Breast epithelium (tissue), 4 donors: ENCODE data around the gene ITM2C. TPM values are rescaled to one million over a fixed set of nuclear protein-coding genes. Genes with fewer than 3 reads are reported as not detected.

ENCODE experiments used
- DNase-seq, 2 donors: peaks; one replicate each; pipeline ENCODE4 v3.0.0-alpha.2; 2019; ENCODE audit warnings: low spot score in 2 of 2
- H3K27ac ChIP-seq, 2 donors: fragments of 200-600 bp; sonication (generic) in 1 of 2; one replicate each; pipeline ENCODE4 v1.5.1; 2016 to 2019; ENCODE audit warnings: mild to moderate bottlenecking in 1 of 2
- H3K27me3 ChIP-seq, 2 donors: fragments of 200-600 bp; sonication (generic) in 1 of 2; one replicate each; pipeline versions ENCODE4 v1.5.1 to v1.6.0; 2017 to 2019; ENCODE audit warnings: control low read depth in 1 of 2, mild to moderate bottlenecking in 1 of 2
- H3K36me3 ChIP-seq: fragments of 200-600 bp; one replicate; pipeline ENCODE4 v1.5.1; 2019
- H3K4me1 ChIP-seq, 2 donors: fragments of 200-600 bp; sonication (generic); one replicate each; pipeline ENCODE4 v1.5.1; 2016 to 2019; ENCODE audit warnings: control low read depth in 1 of 2
- H3K4me3 ChIP-seq, 3 donors: fragments of 200-600 bp; sonication (generic); 1 replicate in 2 of 3; 2 replicates in 1 of 3; pipeline ENCODE4 v1.5.1; 2016 to 2019; ENCODE audit warnings: mild to moderate bottlenecking in 3 of 3, moderate library complexity in 2 of 3
- H3K9me3 ChIP-seq, 2 donors: fragments of 200-600 bp; sonication (generic) in 1 of 2; one replicate each; pipeline ENCODE4 v1.5.1; 2016 to 2019; ENCODE audit warnings: control low read depth in 1 of 2
- POLR2A ChIP-seq: fragments of 450-650 bp; IDR thresholded peaks from one replicate; pipeline ENCODE4 v1.6.1; 2016; ENCODE audit warnings: antibody characterized with exemption, mild to moderate bottlenecking, moderate library complexity
- POLR2AphosphoS5 ChIP-seq, 3 donors: sonication (generic); formaldehyde crosslinking; IDR thresholded peaks; one replicate each; pipeline ENCODE4 v1.6.1; 2017; ENCODE audit warnings: antibody characterized with exemption in 3 of 3
- intact Hi-C: fragments of 100-400 bp; cut with DNase I; formaldehyde crosslinking; loops from one replicate; pipeline ENCODE4 v1.15.1; 2023; ENCODE audit warnings: low total_unique reads
- total RNA-seq, 3 donors: library from RNA; depleted of rRNA; stranded (reverse); fragments of >200 nt; gene quantifications; one replicate each; pipeline ENCODE4 v1.1.0, GENCODE V29; 2016
- TF ChIP-seq, protein P1 (sequence below), 3 donors: fragments of 450-650 bp; IDR thresholded peaks; one replicate each; pipeline ENCODE4 v1.5.1; 2016 to 2017; ENCODE audit warnings: antibody characterized with exemption in 3 of 3, mild to moderate bottlenecking in 3 of 3, moderate library complexity in 3 of 3

The ITM2C gene
- total RNA-seq, 3 donors from 2014 or later = 24.5 to 46.2 (median 36.3) TPM

DNA sequence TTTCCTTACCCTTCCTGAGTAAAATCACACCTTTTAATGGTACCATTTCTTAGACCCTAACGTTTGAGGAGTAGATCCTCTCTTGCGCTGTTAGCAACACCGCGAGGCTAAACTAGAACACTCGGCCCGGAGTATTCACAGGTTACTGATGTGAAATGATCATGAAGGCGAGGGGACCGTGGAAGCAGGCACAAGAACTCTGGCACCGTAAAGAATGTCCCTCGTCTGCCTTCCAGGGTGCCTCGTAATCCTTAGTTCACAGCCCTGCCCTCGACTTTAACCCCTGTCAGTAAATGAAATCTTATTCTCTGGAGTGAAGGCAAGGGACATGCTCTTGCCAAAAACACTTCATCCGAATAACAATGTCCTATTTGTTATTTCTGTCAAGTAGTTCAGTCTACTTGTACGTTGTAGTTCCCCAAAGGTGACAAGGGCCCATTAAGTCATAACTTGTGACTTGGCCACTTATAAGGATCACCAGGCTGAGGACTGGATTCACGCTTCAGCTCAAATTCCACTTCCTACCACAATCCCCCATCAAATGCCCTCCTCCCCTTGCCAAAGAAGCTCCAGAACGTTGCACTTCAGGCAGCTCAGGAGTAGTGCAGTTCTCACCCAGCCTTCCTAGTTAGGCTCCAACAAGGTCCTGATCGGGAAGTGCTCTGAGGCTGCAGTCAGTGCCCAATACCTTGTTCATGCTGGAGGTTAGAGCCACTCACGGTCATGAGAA lies 43.3 kb upstream of the ITM2C start:
- DNase-seq = no peak
- intact Hi-C loops = no loop called here
- Histone ChIP-seq H3K27ac (no peak overlapping the region), H3K36me3 (no peaks in the 10 kb centered on the region), H3K27me3 (no peaks in the 10 kb centered on the region), H3K4me3 (no peak overlapping the region), H3K4me1 (no peaks in the 10 kb centered on the region), H3K9me3 (no peaks in the 10 kb centered on the region)
- no peak for TF ChIP-seq POLR2A
- no peak for TF ChIP-seq POLR2AphosphoS5 (IDR thresholded peaks at IDR 0.05)
- TF ChIP-seq, protein P1, sequence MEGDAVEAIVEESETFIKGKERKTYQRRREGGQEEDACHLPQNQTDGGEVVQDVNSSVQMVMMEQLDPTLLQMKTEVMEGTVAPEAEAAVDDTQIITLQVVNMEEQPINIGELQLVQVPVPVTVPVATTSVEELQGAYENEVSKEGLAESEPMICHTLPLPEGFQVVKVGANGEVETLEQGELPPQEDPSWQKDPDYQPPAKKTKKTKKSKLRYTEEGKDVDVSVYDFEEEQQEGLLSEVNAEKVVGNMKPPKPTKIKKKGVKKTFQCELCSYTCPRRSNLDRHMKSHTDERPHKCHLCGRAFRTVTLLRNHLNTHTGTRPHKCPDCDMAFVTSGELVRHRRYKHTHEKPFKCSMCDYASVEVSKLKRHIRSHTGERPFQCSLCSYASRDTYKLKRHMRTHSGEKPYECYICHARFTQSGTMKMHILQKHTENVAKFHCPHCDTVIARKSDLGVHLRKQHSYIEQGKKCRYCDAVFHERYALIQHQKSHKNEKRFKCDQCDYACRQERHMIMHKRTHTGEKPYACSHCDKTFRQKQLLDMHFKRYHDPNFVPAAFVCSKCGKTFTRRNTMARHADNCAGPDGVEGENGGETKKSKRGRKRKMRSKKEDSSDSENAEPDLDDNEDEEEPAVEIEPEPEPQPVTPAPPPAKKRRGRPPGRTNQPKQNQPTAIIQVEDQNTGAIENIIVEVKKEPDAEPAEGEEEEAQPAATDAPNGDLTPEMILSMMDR (IDR thresholded peaks at IDR 0.05) = no peak

DNA sequence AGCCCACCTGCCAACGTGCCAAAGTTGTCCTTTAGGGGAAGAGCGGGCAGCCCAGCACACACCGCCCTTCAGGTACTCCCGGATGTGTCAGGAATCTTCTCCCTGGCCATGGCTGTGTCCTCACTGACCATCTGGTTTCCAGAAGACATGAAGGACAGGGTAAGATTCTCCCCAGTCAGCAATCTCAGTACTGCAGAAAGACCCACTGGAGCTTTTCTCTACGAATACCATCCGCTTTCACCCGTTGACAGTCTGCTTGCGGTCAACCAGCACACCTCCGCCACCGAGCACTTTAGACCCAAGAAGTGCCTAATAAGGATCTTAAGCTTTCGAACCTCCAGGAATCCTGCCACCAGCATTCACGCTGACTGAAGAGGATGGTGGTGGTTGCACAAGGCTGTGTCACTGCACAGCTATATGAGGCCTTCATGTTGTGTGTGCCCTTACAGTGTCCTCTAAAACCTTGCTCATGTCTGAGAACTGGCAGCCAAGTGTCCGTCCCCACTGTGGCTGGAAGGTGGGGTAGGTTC lies 42.7 kb upstream of the ITM2C start:
- TF ChIP-seq POLR2A = no peak
- TF ChIP-seq, protein P1 (IDR thresholded peaks at IDR 0.05) = no peak
- no peak for TF ChIP-seq POLR2AphosphoS5 (IDR thresholded peaks at IDR 0.05)
- Histone ChIP-seq H3K27ac (no peak overlapping the region), H3K27me3 (peaks cover 0 to 6% of the 10 kb centered on the region in 2 donors), H3K9me3 (no peaks in the 10 kb centered on the region), H3K36me3 (no peaks in the 10 kb centered on the region), H3K4me1 (no peaks in the 10 kb centered on the region), H3K4me3 (no peak overlapping the region)
- no peak for DNase-seq
- intact Hi-C loops = no loop called here

DNA sequence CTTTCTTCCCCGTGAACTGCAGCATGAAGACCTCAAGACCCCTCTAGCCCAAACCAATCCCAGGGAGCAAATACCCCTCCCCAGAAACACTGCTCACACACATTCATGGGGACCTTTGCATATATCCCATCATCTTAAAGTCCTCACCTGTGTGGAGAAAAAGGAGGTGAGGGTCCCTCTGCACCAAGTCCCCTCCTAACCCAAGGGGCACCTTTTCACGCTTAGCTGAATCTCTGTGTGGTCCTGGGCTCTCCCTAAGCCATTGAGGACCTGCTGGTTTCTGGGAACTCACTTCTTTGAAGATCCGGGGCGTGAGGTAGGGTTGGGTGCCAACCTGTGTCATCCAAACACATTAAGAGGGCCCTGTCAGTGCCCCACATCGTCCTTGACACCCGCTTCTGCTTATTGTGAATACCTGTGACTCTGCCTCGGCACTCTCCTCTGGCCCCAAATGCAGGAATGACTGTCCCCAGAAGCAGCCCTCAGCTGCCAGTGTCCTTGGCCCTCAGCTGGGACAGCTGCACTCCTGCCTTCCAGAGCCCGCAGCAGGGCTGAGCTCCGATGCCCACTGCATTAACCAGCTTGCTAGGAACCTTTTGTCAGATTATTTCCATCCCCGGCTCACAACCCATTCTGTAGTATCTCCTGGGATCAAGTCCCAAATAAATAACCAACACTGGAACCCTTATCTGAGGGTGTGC lies 41.3 kb upstream of the ITM2C start:
- intact Hi-C loops = no loop called here
- Histone ChIP-seq H3K4me1 (no peaks in the 10 kb centered on the region), H3K27ac (no peak overlapping the region), H3K4me3 (no peak overlapping the region), H3K36me3 (no peaks in the 10 kb centered on the region), H3K27me3 (peaks cover 0 to 14% of the 10 kb centered on the region in 2 donors), H3K9me3 (no peaks in the 10 kb centered on the region)
- no peak for DNase-seq
- TF ChIP-seq POLR2A (no peak), POLR2AphosphoS5 (IDR thresholded peaks at IDR 0.05) (no peak)
- TF ChIP-seq, protein P1 (IDR thresholded peaks at IDR 0.05) = no peak

GRCh38 chr2:230824406-230824978 lies 40.2 kb upstream of the ITM2C start:
- intact Hi-C loops = no loop called here
- Histone ChIP-seq H3K27ac (no peak overlapping the region), H3K9me3 (no peaks in the 10 kb centered on the region), H3K27me3 (peaks cover 0 to 24% of the 10 kb centered on the region in 2 donors), H3K36me3 (no peaks in the 10 kb centered on the region), H3K4me1 (no peaks in the 10 kb centered on the region), H3K4me3 (peak overlapping the region; percentile 30 to 59 (median 34))
- no peak for TF ChIP-seq POLR2AphosphoS5 (IDR thresholded peaks at IDR 0.05)
- TF ChIP-seq, protein P1 (IDR thresholded peaks at IDR 0.05) = peak; percentile 45 to 75 (median 69)
- peak in 1 of 2 donors; percentile 35 for DNase-seq

GRCh38 chr2:230825354-230825753 lies 39.4 kb upstream of the ITM2C start:
- Histone ChIP-seq H3K4me3 (no peak overlapping the region), H3K4me1 (no peaks in the 10 kb centered on the region), H3K27ac (no peak overlapping the region), H3K36me3 (no peaks in the 10 kb centered on the region), H3K27me3 (peaks cover 0 to 30% of the 10 kb centered on the region in 2 donors), H3K9me3 (peaks cover 4 to 6% of the 10 kb centered on the region in 2 donors)
- TF ChIP-seq, protein P1 (IDR thresholded peaks at IDR 0.05) = no peak
- no peak for TF ChIP-seq POLR2AphosphoS5 (IDR thresholded peaks at IDR 0.05)
- TF ChIP-seq POLR2A = no peak
- no peak for DNase-seq
- intact Hi-C loops = no loop called here
